Measurements from ENCODE around the gene MICALL1.

MICALL1 gene

DNA sequence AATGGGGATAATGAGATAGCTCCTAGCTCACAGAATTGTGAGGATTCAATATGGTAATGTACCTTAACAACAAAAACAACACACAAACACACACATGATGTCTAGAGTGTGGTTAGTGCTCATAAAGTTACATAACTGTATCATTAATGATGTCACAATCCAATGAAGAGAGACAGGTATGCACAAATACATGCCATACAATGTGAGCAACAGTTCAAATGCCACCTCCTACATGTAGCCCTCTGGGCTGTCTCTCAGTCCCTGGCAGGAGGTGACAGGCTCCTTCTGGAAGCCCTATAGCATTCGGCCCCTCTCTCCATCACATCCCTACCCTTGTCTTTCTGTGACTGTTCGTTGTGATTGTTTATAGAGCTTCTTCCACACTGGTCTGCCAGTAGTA lies 8.3 kb upstream of the MICALL1 start:
- Histone ChIP-seq H3K36me3 (no peaks in the 10 kb centered on the region), H3K4me1 (peaks cover 0 to 36% (median 22%) of the 10 kb centered on the region in 4 donors), H3K4me3 (no peak overlapping the region), H3K27me3 (no peaks in the 10 kb centered on the region), H3K27ac (no peak overlapping the region), H3K9me3 (no peaks in the 10 kb centered on the region)
- DNase-seq = no peak
- TF ChIP-seq, protein P1, sequence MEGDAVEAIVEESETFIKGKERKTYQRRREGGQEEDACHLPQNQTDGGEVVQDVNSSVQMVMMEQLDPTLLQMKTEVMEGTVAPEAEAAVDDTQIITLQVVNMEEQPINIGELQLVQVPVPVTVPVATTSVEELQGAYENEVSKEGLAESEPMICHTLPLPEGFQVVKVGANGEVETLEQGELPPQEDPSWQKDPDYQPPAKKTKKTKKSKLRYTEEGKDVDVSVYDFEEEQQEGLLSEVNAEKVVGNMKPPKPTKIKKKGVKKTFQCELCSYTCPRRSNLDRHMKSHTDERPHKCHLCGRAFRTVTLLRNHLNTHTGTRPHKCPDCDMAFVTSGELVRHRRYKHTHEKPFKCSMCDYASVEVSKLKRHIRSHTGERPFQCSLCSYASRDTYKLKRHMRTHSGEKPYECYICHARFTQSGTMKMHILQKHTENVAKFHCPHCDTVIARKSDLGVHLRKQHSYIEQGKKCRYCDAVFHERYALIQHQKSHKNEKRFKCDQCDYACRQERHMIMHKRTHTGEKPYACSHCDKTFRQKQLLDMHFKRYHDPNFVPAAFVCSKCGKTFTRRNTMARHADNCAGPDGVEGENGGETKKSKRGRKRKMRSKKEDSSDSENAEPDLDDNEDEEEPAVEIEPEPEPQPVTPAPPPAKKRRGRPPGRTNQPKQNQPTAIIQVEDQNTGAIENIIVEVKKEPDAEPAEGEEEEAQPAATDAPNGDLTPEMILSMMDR (IDR thresholded peaks at IDR 0.05) = no peak
- intact Hi-C loops (cut with DNase I; ENCODE audit: low total_unique reads) = no loop called here

DNA sequence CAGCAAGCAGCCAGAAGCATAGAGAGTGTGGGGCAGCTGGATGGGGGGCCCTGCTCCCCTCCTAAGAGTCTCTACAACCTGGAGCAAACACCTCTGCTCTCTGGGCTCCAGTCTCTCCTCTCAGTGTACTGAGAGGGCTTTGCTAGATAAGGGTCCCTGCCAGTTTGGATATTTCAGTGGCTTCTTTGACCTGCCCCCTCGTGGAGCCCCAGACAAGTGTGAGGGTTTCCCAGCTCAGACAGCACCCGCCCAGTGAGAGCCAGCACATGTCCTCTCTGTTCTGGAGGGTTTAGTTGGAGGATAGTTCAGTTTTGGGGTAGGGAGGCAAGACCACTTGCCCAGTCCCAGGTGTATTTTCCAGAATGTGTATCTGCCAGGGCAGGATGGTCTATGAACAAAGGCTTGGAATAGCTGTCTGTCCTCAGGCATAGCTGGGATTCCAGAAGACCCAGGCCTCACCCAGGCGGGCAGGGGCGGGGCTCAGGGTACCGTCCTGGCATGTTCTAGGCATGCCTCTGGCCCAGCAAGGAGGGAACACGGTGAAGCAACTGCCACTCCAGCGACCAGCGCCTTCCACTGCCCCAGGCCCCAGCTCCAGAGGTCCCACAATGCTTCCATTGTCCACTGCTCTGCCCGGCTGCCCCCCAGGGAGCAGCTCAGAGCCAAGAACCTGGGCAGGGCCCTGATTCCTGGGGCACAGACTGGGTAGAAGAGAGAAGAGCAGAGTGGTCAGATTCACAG lies 7.5 kb upstream of the MICALL1 start:
- no peak overlapping the region for H3K4me3 ChIP-seq
- TF ChIP-seq, protein P1 (IDR thresholded peaks at IDR 0.05) = no peak
- intact Hi-C loops (cut with DNase I; ENCODE audit: low total_unique reads) = no loop called here
- no peak for DNase-seq
- no peaks in the 10 kb centered on the region for H3K36me3 ChIP-seq
- no peak overlapping the region for H3K27ac ChIP-seq
- peaks cover 0 to 28% (median 14%) of the 10 kb centered on the region in 4 donors for H3K4me1 ChIP-seq
- H3K27me3 ChIP-seq = no peaks in the 10 kb centered on the region
- no peaks in the 10 kb centered on the region for H3K9me3 ChIP-seq

DNA sequence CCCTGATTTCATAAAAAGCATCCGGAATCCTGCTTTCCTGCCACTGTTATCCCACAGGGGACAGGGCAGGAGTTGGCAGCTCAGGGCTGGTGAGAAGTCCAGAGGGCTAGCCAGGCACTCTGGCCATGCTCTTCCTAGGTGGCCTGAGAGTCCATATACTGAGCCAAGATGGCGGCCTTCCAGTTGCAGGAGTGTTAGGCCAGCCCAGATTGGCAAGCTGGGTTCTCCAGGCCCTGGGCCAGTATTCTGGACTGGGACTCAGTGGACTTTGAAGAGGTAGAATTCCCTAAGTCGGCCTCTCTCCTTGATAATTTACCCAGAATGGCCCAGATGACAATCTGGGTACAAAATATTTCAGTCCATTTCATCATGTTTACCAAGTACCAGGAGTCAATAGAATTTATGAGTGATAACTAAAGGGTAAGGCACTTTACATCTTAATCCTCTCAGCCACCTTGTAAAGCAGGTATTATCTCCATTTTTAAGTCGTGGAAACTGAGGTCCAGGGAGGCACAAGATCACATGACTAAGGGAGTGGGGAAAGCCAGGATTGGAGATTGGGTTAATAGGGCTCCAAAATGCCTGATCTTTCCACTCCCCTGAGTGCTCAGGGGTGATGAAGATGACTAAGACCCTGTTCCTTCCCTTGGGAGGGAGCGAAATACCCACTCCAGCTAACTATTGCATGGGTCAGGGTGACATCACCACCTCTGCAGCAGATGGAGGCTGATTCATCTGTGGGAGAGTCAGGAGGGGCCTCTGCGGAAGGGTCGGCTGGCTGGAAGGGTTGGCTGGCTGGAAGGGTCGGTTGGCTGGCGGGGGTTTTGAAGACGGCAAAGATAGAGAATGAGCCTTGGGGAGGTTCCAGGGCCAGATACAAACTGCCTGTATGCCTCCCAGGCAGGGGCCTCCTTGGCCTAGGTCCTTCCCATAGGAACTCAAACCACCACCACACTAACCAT lies 1.2 kb upstream of the MICALL1 start:
- Histone ChIP-seq H3K9me3 (no peaks in the 10 kb centered on the region), H3K27ac (peak overlapping the region; percentile 91 to 94), H3K36me3 (no peaks in the 10 kb centered on the region), H3K4me3 (peak overlapping the region in 1 of 2 donors; percentile 93), H3K27me3 (no peaks in the 10 kb centered on the region), H3K4me1 (peaks cover 0 to 40% (median 36%) of the 10 kb centered on the region in 4 donors)
- peak; percentile 70 to 80 for DNase-seq
- TF ChIP-seq, protein P1 (IDR thresholded peaks at IDR 0.05) = no peak
- intact Hi-C loops (cut with DNase I; ENCODE audit: low total_unique reads) = no loop called here

DNA sequence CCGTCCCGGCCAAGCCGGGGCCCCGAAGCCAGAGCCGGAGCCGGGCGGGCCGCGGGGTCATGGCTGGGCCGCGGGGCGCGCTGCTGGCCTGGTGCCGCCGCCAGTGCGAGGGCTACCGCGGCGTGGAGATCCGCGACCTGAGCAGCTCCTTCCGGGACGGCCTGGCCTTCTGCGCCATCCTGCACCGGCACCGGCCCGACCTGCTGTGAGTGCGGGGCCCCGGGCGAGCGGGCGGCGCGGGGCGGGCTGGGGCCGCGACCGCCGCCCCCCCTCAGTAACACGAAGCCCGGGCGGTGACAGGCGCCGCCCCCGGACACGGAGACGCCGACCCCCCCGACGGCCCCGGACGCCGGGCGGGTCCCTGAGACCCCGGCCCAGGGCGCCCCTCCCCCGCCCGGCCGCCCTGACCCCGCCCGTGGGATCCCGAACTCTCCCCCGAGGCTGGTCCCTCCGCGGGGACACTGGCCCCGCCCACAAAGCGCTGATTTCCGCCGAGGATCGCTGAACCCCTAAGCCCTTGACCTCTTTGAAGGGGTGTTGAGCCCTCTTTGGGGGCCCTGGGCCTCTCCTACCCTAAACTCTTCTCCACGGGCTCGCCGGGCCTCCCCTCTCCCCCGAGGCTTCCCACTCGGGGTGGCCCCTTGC lies 389 bp downstream of the MICALL1 start:
- Histone ChIP-seq H3K27ac (peak overlapping the region; percentile 91 to 94), H3K9me3 (no peaks in the 10 kb centered on the region), H3K4me3 (peak overlapping the region; percentile 78 to 93), H3K4me1 (peaks cover 0 to 56% (median 52%) of the 10 kb centered on the region in 4 donors), H3K27me3 (no peaks in the 10 kb centered on the region), H3K36me3 (no peaks in the 10 kb centered on the region)
- intact Hi-C loops (cut with DNase I; ENCODE audit: low total_unique reads) = loop anchor here (2.0 kb wide), 1 partner anchor 26 kb away; no protein-coding TSS in a partner anchor
- TF ChIP-seq, protein P1 (IDR thresholded peaks at IDR 0.05) = no peak
- DNase-seq = no peak

Measured in tibial artery (tissue), 4 donors.